ENCODE measurements around the gene ZGRF1.

- TF ChIP-seq CTCF (IDR thresholded peaks at IDR 0.05; ENCODE audit: borderline replicate concordance, extremely low read depth, low read length, poor library complexity, severe bottlenecking) (no peak), EZH2 (IDR thresholded peaks at IDR 0.05; ENCODE audit: borderline replicate concordance, low read depth, low read length, severe bottlenecking) (no peak)
These were observed 10.2 kb upstream of the ZGRF1 start for GRCh38 chr4:112646632-112647537.

Measured in DND-41 (cell line).